OCI-LY3 (cell line): ENCODE results near the gene UBXN2A.
"Not testable (repeated sequence)": the region's sequence is repeated elsewhere in the genome, so short reads cannot be mapped to it uniquely, and the experiment has no call there.

ENCODE experiments used
- CTCF ChIP-seq: fragments of 200-600, 300-600 bp; sonication (generic); IDR thresholded peaks from 2 replicates; pipeline ENCODE4 v1.5.1; 2014; ENCODE audit warnings: antibody characterized with exemption, low read length, low read depth
- EZH2phosphoT487 ChIP-seq: fragments of 200-600 bp; shearing (Covaris generic); IDR thresholded peaks from 2 replicates; pipeline ENCODE4 v1.6.1; 2018; ENCODE audit warnings: antibody characterized with exemption, mixed run types, low read depth

- TF ChIP-seq CTCF, EZH2phosphoT487: not testable (repeated sequence)
Measured at GRCh38 chr2:24014902-24015301, 74.6 kb downstream of the UBXN2A start.
